ENCODE measurements around the gene ECHDC1.

ECHDC1 gene

GRCh38 chr6:127365874-127366273, 22.5 kb upstream of the ECHDC1 start:
- ChIA-PET POLR2A (no interaction called here), CTCF (interaction anchor here (0.7 to 1.6 kb wide), 2 partner anchors 10 to 14 kb away, joined by 3 to 7 read pairs; no protein-coding TSS in a partner anchor)
- TF ChIP-seq, protein P1, sequence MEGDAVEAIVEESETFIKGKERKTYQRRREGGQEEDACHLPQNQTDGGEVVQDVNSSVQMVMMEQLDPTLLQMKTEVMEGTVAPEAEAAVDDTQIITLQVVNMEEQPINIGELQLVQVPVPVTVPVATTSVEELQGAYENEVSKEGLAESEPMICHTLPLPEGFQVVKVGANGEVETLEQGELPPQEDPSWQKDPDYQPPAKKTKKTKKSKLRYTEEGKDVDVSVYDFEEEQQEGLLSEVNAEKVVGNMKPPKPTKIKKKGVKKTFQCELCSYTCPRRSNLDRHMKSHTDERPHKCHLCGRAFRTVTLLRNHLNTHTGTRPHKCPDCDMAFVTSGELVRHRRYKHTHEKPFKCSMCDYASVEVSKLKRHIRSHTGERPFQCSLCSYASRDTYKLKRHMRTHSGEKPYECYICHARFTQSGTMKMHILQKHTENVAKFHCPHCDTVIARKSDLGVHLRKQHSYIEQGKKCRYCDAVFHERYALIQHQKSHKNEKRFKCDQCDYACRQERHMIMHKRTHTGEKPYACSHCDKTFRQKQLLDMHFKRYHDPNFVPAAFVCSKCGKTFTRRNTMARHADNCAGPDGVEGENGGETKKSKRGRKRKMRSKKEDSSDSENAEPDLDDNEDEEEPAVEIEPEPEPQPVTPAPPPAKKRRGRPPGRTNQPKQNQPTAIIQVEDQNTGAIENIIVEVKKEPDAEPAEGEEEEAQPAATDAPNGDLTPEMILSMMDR (IDR thresholded peaks at IDR 0.05; ENCODE audit: control extremely low read depth, extremely low read depth, low read depth, missing control alignments), result no peak

GRCh38 chr6:127352524-127352923, 9.1 kb upstream of the ECHDC1 start:
- POLR2A ChIA-PET, result no interaction called here
- CTCF ChIA-PET, result no interaction called here
- TF ChIP-seq, protein P1 (IDR thresholded peaks at IDR 0.05; ENCODE audit: control extremely low read depth, extremely low read depth, low read depth, missing control alignments), result no peak
- no peak for DNase-seq (ENCODE audit: extremely low spot score)

More at GRCh38 chr6:127365874-127366273, 22.5 kb upstream of the ECHDC1 start:
- DNase-seq (ENCODE audit: extremely low spot score), result no peak

GRCh38 chr6:127349980-127350379, 6.6 kb upstream of the ECHDC1 start:
- TF ChIP-seq, protein P1 (IDR thresholded peaks at IDR 0.05; ENCODE audit: control extremely low read depth, extremely low read depth, low read depth, missing control alignments), result no peak
- ChIA-PET POLR2A (no interaction called here), CTCF (interaction anchor here (1.1 to 1.4 kb wide), 2 partner anchors 38 to 1355 kb away, joined by 3 read pairs; no protein-coding TSS in a partner anchor)
- DNase-seq (ENCODE audit: extremely low spot score), result no peak

DNA sequence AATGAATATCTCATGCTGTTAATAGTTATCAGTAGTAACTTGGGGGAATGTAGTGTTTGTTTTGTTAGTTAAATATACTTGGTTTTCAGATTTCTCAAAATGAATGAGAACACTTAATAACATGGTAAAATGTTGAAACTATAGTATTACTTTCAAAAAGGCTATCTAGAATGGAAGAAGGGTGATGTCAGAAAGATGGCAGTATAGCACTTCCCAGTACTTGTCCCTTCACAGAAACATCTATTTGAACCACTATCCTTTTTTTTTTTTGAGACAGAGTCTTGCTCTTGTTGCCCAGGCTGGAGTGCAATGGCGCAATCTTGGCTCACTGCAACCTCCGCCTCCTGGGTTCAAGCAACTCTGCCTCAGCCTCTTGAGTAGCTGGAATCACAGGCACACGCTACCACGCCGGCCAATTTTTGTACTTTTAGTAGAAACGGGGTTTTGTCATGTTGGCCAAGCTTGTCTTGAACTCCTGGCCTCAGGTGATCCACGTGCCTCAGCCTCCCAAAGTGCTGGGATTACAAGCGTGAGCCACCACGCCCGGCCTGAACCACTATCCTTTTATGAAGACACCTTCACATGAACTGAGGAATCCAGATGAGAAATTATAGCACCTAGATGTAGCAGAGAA, 4.7 kb upstream of the ECHDC1 start:
- ChIA-PET POLR2A (no interaction called here), CTCF (interaction anchor here (1.4 kb wide), 1 partner anchor 82 kb away, joined by 4 read pairs; no protein-coding TSS in a partner anchor)

DNA sequence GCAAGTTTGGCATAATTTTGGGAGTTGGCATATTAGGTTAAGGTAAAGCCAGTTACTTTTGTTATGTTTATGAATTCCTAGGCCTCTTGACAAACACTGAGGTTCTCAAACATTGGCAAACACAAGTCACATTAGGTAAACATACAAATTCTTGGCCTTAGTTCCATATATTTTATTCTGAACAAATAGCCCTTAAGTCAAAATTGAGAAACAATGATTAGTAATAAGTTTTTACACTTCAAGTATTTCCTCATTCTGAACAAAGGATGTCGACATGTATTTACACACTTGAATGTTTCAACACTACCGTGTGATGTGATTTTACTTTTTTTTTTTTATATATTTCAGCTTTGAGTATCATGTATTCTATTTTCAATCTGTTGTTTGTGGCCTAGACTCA, 3.8 kb upstream of the ECHDC1 start:
- no peak for DNase-seq (ENCODE audit: extremely low spot score)
- TF ChIP-seq, protein P1 (IDR thresholded peaks at IDR 0.05; ENCODE audit: control extremely low read depth, extremely low read depth, low read depth, missing control alignments), result no peak
- ChIA-PET POLR2A (no interaction called here), CTCF (interaction anchor here (1.4 kb wide), 1 partner anchor 81 kb away, joined by 4 read pairs; no protein-coding TSS in a partner anchor)

More for the DNA sequence above, 4.7 kb upstream of the ECHDC1 start:
- TF ChIP-seq, protein P1 (IDR thresholded peaks at IDR 0.05; ENCODE audit: control extremely low read depth, extremely low read depth, low read depth, missing control alignments), result no peak
- no peak for DNase-seq (ENCODE audit: extremely low spot score)

DNA sequence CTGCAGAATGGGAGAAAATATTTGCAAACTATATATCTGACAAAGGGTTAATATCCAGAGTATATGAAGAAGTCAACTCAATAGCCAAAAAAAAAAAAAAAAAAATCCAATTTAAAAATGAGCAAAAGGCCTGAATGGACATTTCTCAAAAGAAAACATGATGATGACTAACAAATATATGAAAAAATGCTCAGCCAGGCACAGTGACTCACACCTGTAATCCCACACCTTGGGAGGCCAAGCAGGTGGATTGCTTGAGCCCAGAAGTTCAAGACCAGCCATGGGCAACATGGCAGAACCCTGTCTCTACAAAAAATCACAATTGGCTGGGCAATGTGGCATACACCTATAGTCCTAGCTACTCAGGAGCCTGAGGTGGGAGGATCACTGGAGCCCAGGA, 2.1 kb upstream of the ECHDC1 start:
- ChIA-PET CTCF (no interaction called here), POLR2A (no interaction called here)
- TF ChIP-seq, protein P1 (IDR thresholded peaks at IDR 0.05; ENCODE audit: control extremely low read depth, extremely low read depth, low read depth, missing control alignments), result no peak
- no peak for DNase-seq (ENCODE audit: extremely low spot score)
